Astrocyte (in vitro differentiated cells and primary cell): ENCODE data around the gene IGHMBP2. TPM values are rescaled to one million over a fixed set of nuclear protein-coding genes. Genes with fewer than 3 reads are reported as not detected.

ENCODE experiments used
- DNase-seq: peaks from one replicate; pipeline ENCODE4 v3.0.0-alpha.2; 2010; ENCODE audit warnings: low read depth
- FAIRE-seq: peaks from 2 replicates; lab custom pipeline; 2011; peaks lifted over from hg19 to GRCh38; lab: Jason Lieb, UNC
- H2AFZ ChIP-seq: 2 replicates; pipeline ENCODE4 v1.6.0; 2012; ENCODE audit warnings: low read depth, low read length, inconsistent platforms
- H3K27ac ChIP-seq: 2 replicates; pipeline ENCODE4 v1.5.1; 2011; ENCODE audit warnings: low read depth, low read length, inconsistent platforms
- H3K27me3 ChIP-seq: 2 replicates; pipeline ENCODE4 v1.6.0; 2011; ENCODE audit warnings: low read length, inconsistent platforms; ENCODE audit not compliant: insufficient read depth
- H3K36me3 ChIP-seq: 2 replicates; pipeline ENCODE4 v1.5.1; 2011; ENCODE audit warnings: low read length, inconsistent platforms; ENCODE audit not compliant: insufficient read depth
- H3K4me1 ChIP-seq: 2 replicates; pipeline ENCODE4 v1.5.1; 2011; ENCODE audit warnings: low read length, inconsistent platforms; ENCODE audit not compliant: insufficient read depth
- H3K4me2 ChIP-seq: 2 replicates; pipeline ENCODE4 v1.6.0; 2012; ENCODE audit warnings: low read length, inconsistent platforms
- H3K4me3 ChIP-seq: 2 replicates; pipeline ENCODE4 v1.5.1; 2011; ENCODE audit warnings: low read depth, mild to moderate bottlenecking, low read length, inconsistent platforms; ENCODE audit not compliant: insufficient read depth
- H3K79me2 ChIP-seq: 2 replicates; pipeline ENCODE4 v1.6.0; 2012; ENCODE audit warnings: mild to moderate bottlenecking, low read length, inconsistent platforms; ENCODE audit not compliant: insufficient read depth
- H3K9ac ChIP-seq: 2 replicates; pipeline ENCODE4 v1.6.0; 2012; ENCODE audit warnings: mild to moderate bottlenecking, low read length, inconsistent platforms
- H3K9me3 ChIP-seq: 2 replicates; pipeline ENCODE4 v1.5.1; 2012; ENCODE audit warnings: low read depth, mild to moderate bottlenecking, low read length, inconsistent platforms; ENCODE audit not compliant: insufficient read depth
- H4K20me1 ChIP-seq: 2 replicates; pipeline ENCODE4 v1.6.0; 2012; ENCODE audit warnings: low read length, inconsistent platforms; ENCODE audit not compliant: insufficient read depth
- H3K27ac Mint-ChIP-seq: one replicate; pipeline ENCODE4 v1.8.0; 2021; ENCODE audit warnings: mild to moderate bottlenecking, mixed read lengths; ENCODE audit not compliant: unreplicated experiment
- H3K27me3 Mint-ChIP-seq: one replicate; pipeline ENCODE4 v1.8.0; 2021; ENCODE audit warnings: low read depth, mixed read lengths; ENCODE audit not compliant: unreplicated experiment
- H3K36me3 Mint-ChIP-seq: one replicate; pipeline ENCODE4 v1.8.0; 2021; ENCODE audit warnings: low read depth, mixed read lengths; ENCODE audit not compliant: unreplicated experiment
- H3K4me1 Mint-ChIP-seq: one replicate; pipeline ENCODE4 v1.8.0; 2021; ENCODE audit warnings: low read depth, mixed read lengths; ENCODE audit not compliant: unreplicated experiment
- H3K4me3 Mint-ChIP-seq: one replicate; pipeline ENCODE4 v1.8.0; 2021; ENCODE audit warnings: mild to moderate bottlenecking, moderate library complexity, mixed read lengths; ENCODE audit not compliant: unreplicated experiment
- H3K9me3 Mint-ChIP-seq: one replicate; pipeline ENCODE4 v1.8.0; 2021; ENCODE audit warnings: mild to moderate bottlenecking, mixed read lengths; ENCODE audit not compliant: unreplicated experiment
- EZH2 ChIP-seq: IDR thresholded peaks from 2 replicates; pipeline ENCODE4 v1.6.1; 2012; ENCODE audit warnings: mild to moderate bottlenecking, low read length, inconsistent platforms; ENCODE audit not compliant: insufficient read depth
- total RNA-seq: library from RNA; stranded (reverse); gene quantifications from 2 replicates; pipeline ENCODE4 v1.2.1, GENCODE V29; 2021
- TF ChIP-seq, protein P1 (sequence below): IDR thresholded peaks from 2 replicates; pipeline ENCODE4 v1.5.1; 2011; ENCODE audit warnings: low read depth, mild to moderate bottlenecking, inconsistent platforms, low read length, moderate library complexity; ENCODE audit not compliant: insufficient read depth

IGHMBP2 gene
- total RNA-seq, 1 donor from 2014 or later: 14.0 TPM

DNA sequence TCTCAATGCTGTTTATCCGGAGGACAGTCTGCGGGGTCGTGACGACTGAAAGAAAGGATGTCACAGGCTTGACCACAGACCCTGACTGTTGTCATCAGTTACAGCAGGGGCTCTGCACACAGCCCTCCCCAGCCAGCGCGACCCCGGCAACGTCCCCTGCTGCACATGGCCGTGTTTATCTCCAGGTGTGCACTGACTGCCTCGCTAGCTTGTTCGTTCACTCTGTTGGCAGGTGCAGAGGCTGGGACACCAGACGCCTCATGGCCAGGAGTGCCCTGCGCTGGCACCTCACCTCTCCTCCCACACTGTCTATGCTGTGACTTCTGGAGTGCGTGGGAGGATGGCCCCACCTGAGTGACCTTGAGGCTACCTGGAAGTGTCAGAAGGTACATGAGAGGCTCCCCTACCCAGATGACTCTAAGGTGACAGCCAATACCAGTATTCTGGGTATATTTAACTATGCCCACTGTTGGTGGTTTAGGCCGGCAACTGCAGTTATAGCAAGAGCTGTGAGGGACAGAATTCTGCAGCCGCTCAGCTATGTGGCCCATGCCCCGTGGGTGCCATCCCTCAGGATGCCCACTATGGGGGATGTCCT is 12.2 kb upstream of the IGHMBP2 start:
- H3K4me2 ChIP-seq: peak overlapping the region; percentile 80
- peaks cover 32% of the 10 kb centered on the region for H4K20me1 ChIP-seq
- Mint-ChIP-seq H3K27me3 (no peaks in the 10 kb centered on the region), H3K9me3 (no peaks in the 10 kb centered on the region), H3K27ac (no peak overlapping the region), H3K36me3 (peaks cover 10% of the 10 kb centered on the region), H3K4me3 (no peak overlapping the region), H3K4me1 (no peaks in the 10 kb centered on the region)
- FAIRE-seq (no peak), DNase-seq (no peak)
- H3K4me3 ChIP-seq: no peak overlapping the region
- H3K9ac ChIP-seq: peak overlapping the region; percentile 68
- H3K36me3 ChIP-seq: peaks cover 15% of the 10 kb centered on the region
- H3K9me3 ChIP-seq: no peaks in the 10 kb centered on the region
- peak overlapping the region; percentile 65 for H3K27ac ChIP-seq
- H3K27me3 ChIP-seq: no peaks in the 10 kb centered on the region
- TF ChIP-seq EZH2: no peak
- TF ChIP-seq, protein P1, sequence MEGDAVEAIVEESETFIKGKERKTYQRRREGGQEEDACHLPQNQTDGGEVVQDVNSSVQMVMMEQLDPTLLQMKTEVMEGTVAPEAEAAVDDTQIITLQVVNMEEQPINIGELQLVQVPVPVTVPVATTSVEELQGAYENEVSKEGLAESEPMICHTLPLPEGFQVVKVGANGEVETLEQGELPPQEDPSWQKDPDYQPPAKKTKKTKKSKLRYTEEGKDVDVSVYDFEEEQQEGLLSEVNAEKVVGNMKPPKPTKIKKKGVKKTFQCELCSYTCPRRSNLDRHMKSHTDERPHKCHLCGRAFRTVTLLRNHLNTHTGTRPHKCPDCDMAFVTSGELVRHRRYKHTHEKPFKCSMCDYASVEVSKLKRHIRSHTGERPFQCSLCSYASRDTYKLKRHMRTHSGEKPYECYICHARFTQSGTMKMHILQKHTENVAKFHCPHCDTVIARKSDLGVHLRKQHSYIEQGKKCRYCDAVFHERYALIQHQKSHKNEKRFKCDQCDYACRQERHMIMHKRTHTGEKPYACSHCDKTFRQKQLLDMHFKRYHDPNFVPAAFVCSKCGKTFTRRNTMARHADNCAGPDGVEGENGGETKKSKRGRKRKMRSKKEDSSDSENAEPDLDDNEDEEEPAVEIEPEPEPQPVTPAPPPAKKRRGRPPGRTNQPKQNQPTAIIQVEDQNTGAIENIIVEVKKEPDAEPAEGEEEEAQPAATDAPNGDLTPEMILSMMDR: no peak
- no peaks in the 10 kb centered on the region for H3K79me2 ChIP-seq
- H2AFZ ChIP-seq: no peak overlapping the region
- peaks cover 23% of the 10 kb centered on the region for H3K4me1 ChIP-seq

DNA sequence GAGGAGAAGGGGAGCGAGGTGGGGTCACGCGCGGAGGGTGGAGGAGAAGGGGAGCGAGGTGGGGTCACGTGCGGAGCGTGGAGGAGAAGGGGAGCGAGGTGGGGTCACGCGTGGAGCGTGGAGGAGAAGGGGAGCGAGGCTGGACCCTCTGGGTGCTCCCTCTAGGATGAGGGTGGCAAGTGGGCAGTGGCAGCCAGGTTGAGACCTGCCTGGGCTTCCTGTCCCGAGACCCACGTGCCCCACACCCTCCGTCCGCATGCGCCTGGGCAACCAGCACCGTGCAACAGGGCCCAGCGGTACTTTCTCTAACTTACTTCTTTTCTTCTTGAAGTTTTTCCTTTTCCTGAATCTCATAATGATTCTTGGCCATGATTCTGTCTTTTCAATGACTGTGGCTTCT is 11.1 kb upstream of the IGHMBP2 start:
- Histone ChIP-seq H3K9ac (no peak overlapping the region), H3K4me1 (peaks cover 23% of the 10 kb centered on the region), H4K20me1 (peaks cover 37% of the 10 kb centered on the region), H3K9me3 (no peaks in the 10 kb centered on the region), H3K27ac (no peak overlapping the region), H3K36me3 (peaks cover 21% of the 10 kb centered on the region), H3K4me2 (no peak overlapping the region), H3K4me3 (no peak overlapping the region), H3K27me3 (no peaks in the 10 kb centered on the region), H3K79me2 (no peaks in the 10 kb centered on the region), H2AFZ (no peak overlapping the region)
- TF ChIP-seq EZH2: no peak
- TF ChIP-seq, protein P1: no peak
- Mint-ChIP-seq H3K27me3 (no peaks in the 10 kb centered on the region), H3K36me3 (peaks cover 13% of the 10 kb centered on the region), H3K4me3 (no peak overlapping the region), H3K4me1 (no peaks in the 10 kb centered on the region), H3K9me3 (no peaks in the 10 kb centered on the region), H3K27ac (no peak overlapping the region)
- no peak for FAIRE-seq
- DNase-seq: no peak

DNA sequence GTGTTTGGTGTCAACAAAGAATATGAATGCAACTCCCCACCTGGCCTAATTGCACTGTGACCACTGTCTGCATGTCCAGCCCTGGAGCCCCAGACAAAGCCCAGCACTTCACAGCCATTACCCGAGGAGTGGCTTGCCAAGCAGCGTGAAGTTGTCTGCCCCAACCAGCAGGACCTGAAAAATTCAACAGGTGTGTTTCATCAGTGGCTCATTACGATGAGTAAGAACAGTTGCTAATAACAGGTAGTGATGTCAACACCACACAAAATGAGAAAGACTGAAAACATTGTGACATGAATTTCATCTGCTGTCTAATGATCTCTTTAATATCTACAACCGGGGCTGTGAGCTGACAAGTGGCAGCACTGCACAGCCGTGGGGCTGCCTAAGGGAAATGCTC is 10.4 kb upstream of the IGHMBP2 start:
- H3K4me3 ChIP-seq: no peak overlapping the region
- no peak overlapping the region for H3K9ac ChIP-seq
- H3K36me3 ChIP-seq: peaks cover 28% of the 10 kb centered on the region
- no peak for DNase-seq
- Mint-ChIP-seq H3K4me1 (no peaks in the 10 kb centered on the region), H3K4me3 (no peak overlapping the region), H3K9me3 (no peaks in the 10 kb centered on the region), H3K27ac (peak overlapping the region; percentile 9), H3K27me3 (no peaks in the 10 kb centered on the region), H3K36me3 (peaks cover 15% of the 10 kb centered on the region)
- H2AFZ ChIP-seq: no peak overlapping the region
- no peak for TF ChIP-seq EZH2
- TF ChIP-seq, protein P1: no peak
- no peaks in the 10 kb centered on the region for H3K27me3 ChIP-seq
- H3K27ac ChIP-seq: no peak overlapping the region
- no peak overlapping the region for H3K4me2 ChIP-seq
- H4K20me1 ChIP-seq: peaks cover 44% of the 10 kb centered on the region
- no peaks in the 10 kb centered on the region for H3K79me2 ChIP-seq
- H3K4me1 ChIP-seq: peaks cover 23% of the 10 kb centered on the region
- peak; percentile 17 for FAIRE-seq
- no peaks in the 10 kb centered on the region for H3K9me3 ChIP-seq
